Fibroblast of mammary gland (primary cell): ENCODE results near the gene TMEM244.
A peak's percentile ranks its signal among the peaks of the same experiment; 100 is the strongest.

ENCODE experiments used
- DNase-seq: peaks from one replicate; pipeline ENCODE4 v3.0.0-alpha.2; 2010; ENCODE audit warnings: low read depth
- H3K4me3 ChIP-seq: 2 replicates; pipeline ENCODE4 v1.5.1; 2011; ENCODE audit warnings: low read depth, mild to moderate bottlenecking, low read length, moderate library complexity; ENCODE audit not compliant: control insufficient read depth
- CTCF ChIP-seq: conservative IDR thresholded peaks from 2 replicates; pipeline ENCODE4 v1.5.1; 2011; ENCODE audit warnings: low read depth, low read length, inconsistent platforms; ENCODE audit not compliant: control insufficient read depth, insufficient read depth

Gene TMEM244

DNA sequence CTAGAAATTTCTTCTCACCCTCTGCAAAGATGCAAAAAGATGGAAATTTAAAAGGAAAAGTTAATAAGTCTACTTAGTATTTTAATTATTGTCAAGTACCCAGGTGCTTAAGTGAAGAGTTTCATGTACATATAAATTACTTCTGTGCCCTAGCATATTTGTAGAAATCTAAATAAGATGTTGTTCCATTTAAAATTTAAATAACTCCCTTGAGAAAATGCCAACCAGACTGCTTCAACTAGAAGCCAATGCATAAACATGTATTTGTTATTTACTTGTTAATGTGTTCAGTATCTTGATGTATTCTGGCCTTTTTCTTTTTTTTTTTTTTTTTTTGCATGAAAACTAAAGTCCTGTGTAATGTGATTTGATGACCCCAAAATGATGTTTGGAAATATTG, 6.3 kb upstream of the TMEM244 start:
- no peak overlapping the region for H3K4me3 ChIP-seq
- no peak for DNase-seq
- no peak for TF ChIP-seq CTCF

GRCh38 chr6:129866688-129867087, 5.6 kb upstream of the TMEM244 start:
- no peak for DNase-seq
- TF ChIP-seq CTCF: no peak

GRCh38 chr6:129866256-129866655, 5.1 kb upstream of the TMEM244 start:
- no peak overlapping the region for H3K4me3 ChIP-seq
- DNase-seq: no peak
- TF ChIP-seq CTCF: no peak

More at GRCh38 chr6:129866688-129867087, 5.6 kb upstream of the TMEM244 start:
- H3K4me3 ChIP-seq: no peak overlapping the region

- no peak for DNase-seq
- no peak overlapping the region for H3K4me3 ChIP-seq
- TF ChIP-seq CTCF: no peak
These were observed 3.9 kb upstream of the TMEM244 start for GRCh38 chr6:129865013-129865412.

DNA sequence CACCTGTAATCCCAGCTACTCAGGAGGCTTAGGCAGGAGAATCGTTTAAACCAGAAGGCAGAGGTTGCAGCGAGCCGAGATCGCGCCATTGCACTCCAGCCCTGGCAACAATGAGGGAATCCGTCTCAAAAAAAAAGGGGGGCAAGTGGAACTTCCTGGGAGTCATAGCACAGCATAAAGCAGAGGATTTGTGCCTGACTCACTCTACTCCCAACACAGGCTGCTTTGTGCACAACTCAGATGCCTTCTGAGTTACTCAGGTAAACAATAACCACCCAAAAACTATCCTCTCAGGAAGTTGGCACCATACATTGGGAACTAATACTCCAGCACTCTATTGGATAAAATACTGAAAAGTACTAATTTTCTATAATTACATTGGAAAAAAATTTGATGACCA, 2.5 kb upstream of the TMEM244 start:
- peak; percentile 85 for DNase-seq
- TF ChIP-seq CTCF: no peak

GRCh38 chr6:129859524-129859923, 1.6 kb downstream of the TMEM244 start:
- no peak for TF ChIP-seq CTCF
- H3K4me3 ChIP-seq: peak overlapping the region; percentile 20
- peak; percentile 69 for DNase-seq

More for the DNA sequence above, 2.5 kb upstream of the TMEM244 start:
- no peak overlapping the region for H3K4me3 ChIP-seq

DNA sequence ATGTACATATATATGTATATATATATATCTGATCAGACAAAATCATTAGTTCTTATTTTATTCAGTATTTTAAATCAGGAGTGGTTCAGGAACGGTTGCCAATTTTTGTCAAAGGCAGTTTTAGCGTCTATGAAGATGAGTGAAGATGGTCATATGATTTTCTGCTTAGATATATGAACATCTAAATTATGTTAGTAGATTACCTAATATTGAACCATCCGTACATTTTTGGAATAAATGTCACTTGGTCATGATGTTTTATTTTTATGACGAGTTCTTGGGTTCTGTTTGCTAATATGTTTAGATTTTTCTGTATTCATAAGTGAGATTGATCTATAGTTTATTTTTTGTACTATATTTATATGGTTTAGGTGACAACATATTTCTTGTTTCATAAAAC, 3.3 kb downstream of the TMEM244 start:
- DNase-seq: no peak
- no peak overlapping the region for H3K4me3 ChIP-seq
- no peak for TF ChIP-seq CTCF
